ENCODE data around the gene GSK3A. TPM values are rescaled to one million over a fixed set of nuclear protein-coding genes. Genes with fewer than 3 reads are reported as not detected.

Gene GSK3A
- total and polyA plus RNA-seq, 9 of the 15 experiments (the other 6 are each of a cell fraction or from before 2014, with no cell fraction given), result 0.62 to 90.7 (median 33.3) TPM

DNA sequence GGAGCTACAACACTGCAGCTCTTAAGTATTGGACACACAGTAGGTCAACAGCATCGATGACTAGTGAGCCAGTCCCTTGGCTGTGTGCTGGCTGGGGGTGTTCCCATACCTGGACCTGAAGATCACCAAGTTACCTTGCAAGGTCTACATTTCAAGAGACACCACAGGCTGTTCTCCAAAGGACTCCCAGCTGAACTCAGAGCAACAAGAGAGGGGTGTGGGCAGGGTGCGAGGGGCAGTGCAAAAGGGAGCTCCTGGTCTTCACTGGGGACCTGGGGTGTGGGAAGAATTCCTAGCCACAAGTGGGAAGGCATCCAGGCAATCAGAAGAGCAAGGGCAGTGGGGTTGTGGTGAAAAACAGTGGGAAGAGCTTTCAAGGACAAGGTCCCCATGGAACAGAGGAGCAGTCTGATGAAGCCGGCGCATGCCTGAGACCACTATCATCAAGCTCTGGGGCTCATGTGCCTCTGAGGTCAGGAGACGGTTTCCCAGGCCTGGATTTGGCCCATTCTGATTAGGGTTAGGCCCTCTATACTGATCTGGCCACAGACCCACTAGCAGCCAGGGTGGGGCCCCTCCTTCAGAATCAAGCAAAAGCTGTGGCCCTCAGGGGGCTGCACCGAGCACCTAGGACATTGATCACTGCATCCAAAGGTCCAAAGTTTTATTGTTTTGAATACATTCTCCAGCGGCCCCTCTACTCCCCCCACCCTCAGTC is 4.7 kb upstream of the GSK3A start (continued):
- TF ChIP-seq, protein P1, sequence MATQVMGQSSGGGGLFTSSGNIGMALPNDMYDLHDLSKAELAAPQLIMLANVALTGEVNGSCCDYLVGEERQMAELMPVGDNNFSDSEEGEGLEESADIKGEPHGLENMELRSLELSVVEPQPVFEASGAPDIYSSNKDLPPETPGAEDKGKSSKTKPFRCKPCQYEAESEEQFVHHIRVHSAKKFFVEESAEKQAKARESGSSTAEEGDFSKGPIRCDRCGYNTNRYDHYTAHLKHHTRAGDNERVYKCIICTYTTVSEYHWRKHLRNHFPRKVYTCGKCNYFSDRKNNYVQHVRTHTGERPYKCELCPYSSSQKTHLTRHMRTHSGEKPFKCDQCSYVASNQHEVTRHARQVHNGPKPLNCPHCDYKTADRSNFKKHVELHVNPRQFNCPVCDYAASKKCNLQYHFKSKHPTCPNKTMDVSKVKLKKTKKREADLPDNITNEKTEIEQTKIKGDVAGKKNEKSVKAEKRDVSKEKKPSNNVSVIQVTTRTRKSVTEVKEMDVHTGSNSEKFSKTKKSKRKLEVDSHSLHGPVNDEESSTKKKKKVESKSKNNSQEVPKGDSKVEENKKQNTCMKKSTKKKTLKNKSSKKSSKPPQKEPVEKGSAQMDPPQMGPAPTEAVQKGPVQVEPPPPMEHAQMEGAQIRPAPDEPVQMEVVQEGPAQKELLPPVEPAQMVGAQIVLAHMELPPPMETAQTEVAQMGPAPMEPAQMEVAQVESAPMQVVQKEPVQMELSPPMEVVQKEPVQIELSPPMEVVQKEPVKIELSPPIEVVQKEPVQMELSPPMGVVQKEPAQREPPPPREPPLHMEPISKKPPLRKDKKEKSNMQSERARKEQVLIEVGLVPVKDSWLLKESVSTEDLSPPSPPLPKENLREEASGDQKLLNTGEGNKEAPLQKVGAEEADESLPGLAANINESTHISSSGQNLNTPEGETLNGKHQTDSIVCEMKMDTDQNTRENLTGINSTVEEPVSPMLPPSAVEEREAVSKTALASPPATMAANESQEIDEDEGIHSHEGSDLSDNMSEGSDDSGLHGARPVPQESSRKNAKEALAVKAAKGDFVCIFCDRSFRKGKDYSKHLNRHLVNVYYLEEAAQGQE (IDR thresholded peaks at IDR 0.05; ENCODE audit: borderline replicate concordance), result no peak
- TF ChIP-seq, protein P1 (CRISPR knock-in tag; IDR thresholded peaks at IDR 0.05; ENCODE audit: low read depth), result no peak
- TF ChIP-seq, protein P2, sequence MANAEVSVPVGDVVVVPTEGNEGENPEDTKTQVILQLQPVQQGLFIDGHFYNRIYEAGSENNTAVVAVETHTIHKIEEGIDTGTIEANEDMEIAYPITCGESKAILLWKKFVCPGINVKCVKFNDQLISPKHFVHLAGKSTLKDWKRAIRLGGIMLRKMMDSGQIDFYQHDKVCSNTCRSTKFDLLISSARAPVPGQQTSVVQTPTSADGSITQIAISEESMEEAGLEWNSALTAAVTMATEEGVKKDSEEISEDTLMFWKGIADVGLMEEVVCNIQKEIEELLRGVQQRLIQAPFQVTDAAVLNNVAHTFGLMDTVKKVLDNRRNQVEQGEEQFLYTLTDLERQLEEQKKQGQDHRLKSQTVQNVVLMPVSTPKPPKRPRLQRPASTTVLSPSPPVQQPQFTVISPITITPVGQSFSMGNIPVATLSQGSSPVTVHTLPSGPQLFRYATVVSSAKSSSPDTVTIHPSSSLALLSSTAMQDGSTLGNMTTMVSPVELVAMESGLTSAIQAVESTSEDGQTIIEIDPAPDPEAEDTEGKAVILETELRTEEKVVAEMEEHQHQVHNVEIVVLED (CRISPR knock-in tag; IDR thresholded peaks at IDR 0.05), result no peak
- TF ChIP-seq ZNF347 (CRISPR knock-in tag; IDR thresholded peaks at IDR 0.05; ENCODE audit: low read depth), result no peak
- TF ChIP-seq ZNF184 (CRISPR knock-in tag; IDR thresholded peaks at IDR 0.05), result no peak
- TF ChIP-seq NFXL1 (CRISPR knock-in tag; IDR thresholded peaks at IDR 0.05), result no peak
- TF ChIP-seq PTRF (tag; IDR thresholded peaks at IDR 0.05), result no peak
- TF ChIP-seq, protein P3, sequence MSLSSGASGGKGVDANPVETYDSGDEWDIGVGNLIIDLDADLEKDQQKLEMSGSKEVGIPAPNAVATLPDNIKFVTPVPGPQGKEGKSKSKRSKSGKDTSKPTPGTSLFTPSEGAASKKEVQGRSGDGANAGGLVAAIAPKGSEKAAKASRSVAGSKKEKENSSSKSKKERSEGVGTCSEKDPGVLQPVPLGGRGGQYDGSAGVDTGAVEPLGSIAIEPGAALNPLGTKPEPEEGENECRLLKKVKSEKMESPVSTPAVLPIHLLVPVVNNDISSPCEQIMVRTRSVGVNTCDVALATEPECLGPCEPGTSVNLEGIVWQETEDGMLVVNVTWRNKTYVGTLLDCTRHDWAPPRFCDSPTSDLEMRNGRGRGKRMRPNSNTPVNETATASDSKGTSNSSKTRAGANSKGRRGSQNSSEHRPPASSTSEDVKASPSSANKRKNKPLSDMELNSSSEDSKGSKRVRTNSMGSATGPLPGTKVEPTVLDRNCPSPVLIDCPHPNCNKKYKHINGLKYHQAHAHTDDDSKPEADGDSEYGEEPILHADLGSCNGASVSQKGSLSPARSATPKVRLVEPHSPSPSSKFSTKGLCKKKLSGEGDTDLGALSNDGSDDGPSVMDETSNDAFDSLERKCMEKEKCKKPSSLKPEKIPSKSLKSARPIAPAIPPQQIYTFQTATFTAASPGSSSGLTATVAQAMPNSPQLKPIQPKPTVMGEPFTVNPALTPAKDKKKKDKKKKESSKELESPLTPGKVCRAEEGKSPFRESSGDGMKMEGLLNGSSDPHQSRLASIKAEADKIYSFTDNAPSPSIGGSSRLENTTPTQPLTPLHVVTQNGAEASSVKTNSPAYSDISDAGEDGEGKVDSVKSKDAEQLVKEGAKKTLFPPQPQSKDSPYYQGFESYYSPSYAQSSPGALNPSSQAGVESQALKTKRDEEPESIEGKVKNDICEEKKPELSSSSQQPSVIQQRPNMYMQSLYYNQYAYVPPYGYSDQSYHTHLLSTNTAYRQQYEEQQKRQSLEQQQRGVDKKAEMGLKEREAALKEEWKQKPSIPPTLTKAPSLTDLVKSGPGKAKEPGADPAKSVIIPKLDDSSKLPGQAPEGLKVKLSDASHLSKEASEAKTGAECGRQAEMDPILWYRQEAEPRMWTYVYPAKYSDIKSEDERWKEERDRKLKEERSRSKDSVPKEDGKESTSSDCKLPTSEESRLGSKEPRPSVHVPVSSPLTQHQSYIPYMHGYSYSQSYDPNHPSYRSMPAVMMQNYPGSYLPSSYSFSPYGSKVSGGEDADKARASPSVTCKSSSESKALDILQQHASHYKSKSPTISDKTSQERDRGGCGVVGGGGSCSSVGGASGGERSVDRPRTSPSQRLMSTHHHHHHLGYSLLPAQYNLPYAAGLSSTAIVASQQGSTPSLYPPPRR (CRISPR knock-in tag; IDR thresholded peaks at IDR 0.05; ENCODE audit: borderline replicate concordance), result no peak
- no peak for TF ChIP-seq FUS (optimal IDR thresholded peaks at IDR 0.05; ENCODE audit: low read depth, low read length)
- TF ChIP-seq, protein P4, sequence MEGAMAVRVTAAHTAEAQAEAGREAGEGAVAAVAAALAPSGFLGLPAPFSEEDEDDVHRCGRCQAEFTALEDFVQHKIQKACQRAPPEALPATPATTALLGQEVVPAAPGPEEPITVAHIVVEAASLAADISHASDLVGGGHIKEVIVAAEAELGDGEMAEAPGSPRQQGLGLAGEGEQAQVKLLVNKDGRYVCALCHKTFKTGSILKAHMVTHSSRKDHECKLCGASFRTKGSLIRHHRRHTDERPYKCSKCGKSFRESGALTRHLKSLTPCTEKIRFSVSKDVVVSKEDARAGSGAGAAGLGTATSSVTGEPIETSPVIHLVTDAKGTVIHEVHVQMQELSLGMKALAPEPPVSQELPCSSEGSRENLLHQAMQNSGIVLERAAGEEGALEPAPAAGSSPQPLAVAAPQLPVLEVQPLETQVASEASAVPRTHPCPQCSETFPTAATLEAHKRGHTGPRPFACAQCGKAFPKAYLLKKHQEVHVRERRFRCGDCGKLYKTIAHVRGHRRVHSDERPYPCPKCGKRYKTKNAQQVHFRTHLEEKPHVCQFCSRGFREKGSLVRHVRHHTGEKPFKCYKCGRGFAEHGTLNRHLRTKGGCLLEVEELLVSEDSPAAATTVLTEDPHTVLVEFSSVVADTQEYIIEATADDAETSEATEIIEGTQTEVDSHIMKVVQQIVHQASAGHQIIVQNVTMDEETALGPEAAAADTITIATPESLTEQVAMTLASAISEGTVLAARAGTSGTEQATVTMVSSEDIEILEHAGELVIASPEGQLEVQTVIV (CRISPR knock-in tag; IDR thresholded peaks at IDR 0.05; ENCODE audit: borderline replicate concordance), result no peak
